GM19328 (cell line): ENCODE data around the gene TSPYL1.
"Not testable (repeated sequence)": the region's sequence is repeated elsewhere in the genome, so short reads cannot be mapped to it uniquely, and the experiment has no call there.

ENCODE experiments used
- ATAC-seq: cut with Tn5 transposase; IDR thresholded peaks from one replicate; pipeline ENCODE4 v1.9.1; 2021; ENCODE audit warnings: mild to moderate bottlenecking, moderate library complexity; ENCODE audit not compliant: unreplicated experiment

TSPYL1 gene

GRCh38 chr6:116279232-116280160 lies at the start of gene TSPYL1:
TSPYL1 (minus strand) TSS chr6:116279930; CDS start chr6:116279830, 100 bp downstream.
- peak; percentile 95 for ATAC-seq

GRCh38 chr6:116329156-116329555 lies 49.4 kb upstream of the TSPYL1 start:
- no peak for ATAC-seq

GRCh38 chr6:116328528-116328903 lies 48.8 kb upstream of the TSPYL1 start:
- no peak for ATAC-seq

- ATAC-seq: no peak
These were observed 48.2 kb upstream of the TSPYL1 start for GRCh38 chr6:116327803-116328527.

GRCh38 chr6:116326996-116327395 lies 47.3 kb upstream of the TSPYL1 start:
- no peak for ATAC-seq

- ATAC-seq: no peak
These were observed 46.5 kb upstream of the TSPYL1 start for GRCh38 chr6:116326181-116326671.

GRCh38 chr6:116325634-116326132 lies 46.0 kb upstream of the TSPYL1 start:
- not testable (repeated sequence) for ATAC-seq

- ATAC-seq: no peak
These were observed 44.1 kb upstream of the TSPYL1 start for GRCh38 chr6:116323863-116324262.

GRCh38 chr6:116321933-116322332 lies 42.2 kb upstream of the TSPYL1 start:
- not testable (repeated sequence) for ATAC-seq

- no peak for ATAC-seq
These were observed 37.2 kb upstream of the TSPYL1 start for GRCh38 chr6:116316772-116317467.

GRCh38 chr6:116314878-116315277 lies 35.1 kb upstream of the TSPYL1 start:
- ATAC-seq: no peak

GRCh38 chr6:116314218-116314617 lies 34.5 kb upstream of the TSPYL1 start:
- ATAC-seq: no peak

GRCh38 chr6:116313101-116313776 lies 33.5 kb upstream of the TSPYL1 start:
- ATAC-seq: no peak

- no peak for ATAC-seq
These were observed 29.9 kb upstream of the TSPYL1 start for GRCh38 chr6:116309657-116310056.

GRCh38 chr6:116309001-116309400 lies 29.3 kb upstream of the TSPYL1 start:
- no peak for ATAC-seq

GRCh38 chr6:116307633-116308032 lies 27.9 kb upstream of the TSPYL1 start:
- no peak for ATAC-seq

GRCh38 chr6:116307001-116307400 lies 27.3 kb upstream of the TSPYL1 start:
- ATAC-seq: no peak

- ATAC-seq: no peak
These were observed 24.9 kb upstream of the TSPYL1 start for GRCh38 chr6:116304538-116305097.

- no peak for ATAC-seq
These were observed 21.4 kb upstream of the TSPYL1 start for GRCh38 chr6:116301104-116301503.

- no peak for ATAC-seq
These were observed 20.8 kb upstream of the TSPYL1 start for GRCh38 chr6:116300566-116300965.
